Liver (tissue), 9 donors: ENCODE data around the gene KRTAP10-3. TPM values are rescaled to one million over a fixed set of nuclear protein-coding genes. Genes with fewer than 3 reads are reported as not detected.

Source experiments
- DNase-seq: peaks from one replicate; pipeline ENCODE4 v3.0.0-alpha.2; 2017; ENCODE audit warnings: low spot score
- H3K27ac ChIP-seq, 2 donors: one replicate each; pipeline ENCODE4 v1.7.0; 2013; ENCODE audit warnings: inconsistent platforms in 2 of 2, low read length in 2 of 2, control low read depth in 1 of 2, low read depth in 1 of 2, mild to moderate bottlenecking in 1 of 2
- H3K27me3 ChIP-seq, 4 donors: one replicate each; pipeline versions ENCODE4 v1.6.1 to v1.7.0; 2013; ENCODE audit warnings: low read length in 3 of 4, inconsistent platforms in 1 of 4, mild to moderate bottlenecking in 1 of 4, moderate library complexity in 1 of 4; ENCODE audit not compliant: control insufficient read depth in 4 of 4, insufficient read depth in 4 of 4
- H3K36me3 ChIP-seq, 4 donors: one replicate each; pipeline versions ENCODE4 v1.6.1 to v1.7.0; 2013; ENCODE audit warnings: low read length in 3 of 4, mild to moderate bottlenecking in 3 of 4, low read depth in 1 of 4, moderate library complexity in 1 of 4; ENCODE audit not compliant: control insufficient read depth in 4 of 4, insufficient read depth in 3 of 4
- H3K4me1 ChIP-seq, 4 donors: one replicate each; pipeline versions ENCODE4 v1.6.1 to v1.7.0; 2013; ENCODE audit warnings: low read length in 3 of 4, mild to moderate bottlenecking in 3 of 4, moderate library complexity in 1 of 4; ENCODE audit not compliant: control insufficient read depth in 4 of 4, insufficient read depth in 4 of 4
- H3K4me3 ChIP-seq, 3 donors: one replicate each; pipeline versions ENCODE4 v1.6.1 to v1.7.0; 2013; ENCODE audit warnings: low read length in 3 of 3, control low read depth in 1 of 3, low read depth in 1 of 3, mild to moderate bottlenecking in 1 of 3
- H3K9ac ChIP-seq, 2 donors: one replicate each; pipeline ENCODE4 v1.7.0; 2013; ENCODE audit warnings: low read length in 2 of 2, mild to moderate bottlenecking in 2 of 2, moderate library complexity in 2 of 2, control low read depth in 1 of 2, low read depth in 1 of 2
- H3K9me3 ChIP-seq, 4 donors: one replicate each; pipeline versions ENCODE4 v1.6.1 to v1.7.0; 2013; ENCODE audit warnings: low read length in 3 of 4; ENCODE audit not compliant: control insufficient read depth in 4 of 4
- FOXA1 ChIP-seq: IDR thresholded peaks from 2 replicates; pipeline ENCODE4 v1.6.1; 2016; ENCODE audit warnings: antibody characterized with exemption
- FOXA2 ChIP-seq: IDR thresholded peaks from 2 replicates; pipeline ENCODE4 v1.6.1; 2016; ENCODE audit warnings: antibody characterized with exemption
- GABPA ChIP-seq, 2 donors: IDR thresholded peaks in 1 of 2; conservative IDR thresholded peaks in 1 of 2; 2 replicates each; pipeline ENCODE4 v1.6.1; 2016; ENCODE audit warnings: antibody characterized with exemption in 2 of 2, mild to moderate bottlenecking in 1 of 2, moderate library complexity in 1 of 2
- HNF4A ChIP-seq, 2 donors: conservative IDR thresholded peaks; 2 replicates each; pipeline ENCODE4 v1.6.1; 2016; ENCODE audit warnings: antibody characterized with exemption in 2 of 2, mild to moderate bottlenecking in 2 of 2
- HNF4G ChIP-seq: IDR thresholded peaks from 2 replicates; pipeline ENCODE4 v1.6.1; 2016; ENCODE audit warnings: antibody characterized with exemption
- JUND ChIP-seq, 2 donors: IDR thresholded peaks; 2 replicates each; pipeline ENCODE4 v1.6.1; 2016; ENCODE audit warnings: antibody characterized with exemption in 2 of 2
- NR2F2 ChIP-seq: IDR thresholded peaks from 2 replicates; pipeline ENCODE4 v1.6.1; 2016; ENCODE audit warnings: antibody characterized with exemption
- RAD21 ChIP-seq, 2 donors: IDR thresholded peaks; 2 replicates each; pipeline ENCODE4 v1.6.1; 2016; ENCODE audit warnings: antibody characterized with exemption in 2 of 2, mild to moderate bottlenecking in 2 of 2
- RXRA ChIP-seq, 2 donors: IDR thresholded peaks; 2 replicates each; pipeline ENCODE4 v1.6.1; 2017 to 2018; ENCODE audit warnings: antibody characterized with exemption in 2 of 2, mild to moderate bottlenecking in 1 of 2
- SP1 ChIP-seq: IDR thresholded peaks from 2 replicates; pipeline ENCODE4 v1.6.1; 2018; ENCODE audit warnings: antibody characterized with exemption, mild to moderate bottlenecking
- TAF1 ChIP-seq: conservative IDR thresholded peaks from 2 replicates; pipeline ENCODE4 v1.6.1; 2016; ENCODE audit warnings: antibody characterized with exemption, mild to moderate bottlenecking
- YY1 ChIP-seq: IDR thresholded peaks from 2 replicates; pipeline ENCODE4 v1.6.1; 2016; ENCODE audit warnings: antibody characterized with exemption, mild to moderate bottlenecking
- WGBS: extraction: QIAGEN DNeasy Blood & Tissue Kit; methylation state at CpG from one replicate; pipeline ENCODE4 v1.1.7; 2013; 5-methylcytosine and 5-hydroxymethylcytosine counted together
- polyA plus RNA-seq, 2 donors: library from polyadenylated mRNA; stranded (reverse) in 1 of 2; unstranded in 1 of 2; fragments of 200-250 nt in 1 of 2; fragments of >200 nt in 1 of 2; fragmentation: Nextera tagmentation in 1 of 2; extraction: Ambion mirVana in 1 of 2; gene quantifications; one replicate each; pipeline versions ENCODE4 v1.2.1 to v1.2.3, GENCODE V29; 2013 to 2015
- total RNA-seq, 2 donors: library from RNA; depleted of rRNA; stranded (reverse); fragments of >200 nt; gene quantifications; one replicate each; pipeline ENCODE4 v1.2.3, GENCODE V29; 2014
- TF ChIP-seq, protein P1 (sequence below): IDR thresholded peaks from 2 replicates; pipeline ENCODE4 v1.6.1; 2016; ENCODE audit warnings: antibody characterized with exemption
- TF ChIP-seq, protein P2 (sequence below): fragments of 150-350 bp; IDR thresholded peaks from 2 replicates; pipeline ENCODE4 v1.5.1; 2017; ENCODE audit warnings: improper control_type of control experiment, low read depth, low read length; ENCODE audit not compliant: missing input control
- TF ChIP-seq, protein P3 (sequence below): IDR thresholded peaks from 2 replicates; pipeline ENCODE4 v1.6.1; 2016; ENCODE audit warnings: antibody characterized with exemption
- donor health status: healthy.
- donor health status: healthy.
- donor health status: healthy.
- donor health status: healthy.
- donor health status: healthy.

Gene KRTAP10-3
- total and polyA plus RNA-seq, 4 donors: not detected

DNA sequence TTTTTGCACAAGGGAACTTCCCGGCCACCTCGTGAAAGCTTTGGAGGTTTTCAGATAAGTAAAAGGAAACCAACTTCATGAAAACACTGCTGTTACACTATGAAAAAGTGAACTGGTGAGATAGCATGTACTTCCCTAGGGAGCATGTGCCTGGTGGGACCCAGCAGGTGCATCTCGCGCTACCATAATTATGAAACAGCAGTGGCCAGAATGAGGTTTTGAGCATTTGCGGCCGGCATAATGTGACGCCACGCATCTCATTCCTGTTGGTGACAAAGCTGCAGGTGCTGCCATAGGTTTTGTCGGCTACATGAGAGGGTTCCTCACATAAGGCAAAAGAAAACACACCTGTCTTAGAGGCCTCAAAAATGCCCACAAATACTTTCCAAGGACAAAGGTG is 1.7 kb downstream of the KRTAP10-3 start:
- 78% methylated on average over 9 of the region's 9 CpGs for WGBS
- Histone ChIP-seq H3K4me1 (peaks cover 0 to 4% (median 0%) of the 10 kb centered on the region in 4 donors), H3K4me3 (no peak overlapping the region), H3K9ac (no peak overlapping the region), H3K36me3 (no peaks in the 10 kb centered on the region), H3K9me3 (no peaks in the 10 kb centered on the region), H3K27me3 (no peaks in the 10 kb centered on the region), H3K27ac (no peak overlapping the region)
- TF ChIP-seq YY1: no peak
- TF ChIP-seq, protein P1, sequence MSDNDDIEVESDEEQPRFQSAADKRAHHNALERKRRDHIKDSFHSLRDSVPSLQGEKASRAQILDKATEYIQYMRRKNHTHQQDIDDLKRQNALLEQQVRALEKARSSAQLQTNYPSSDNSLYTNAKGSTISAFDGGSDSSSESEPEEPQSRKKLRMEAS: no peak
- peak; percentile 19 for DNase-seq

DNA sequence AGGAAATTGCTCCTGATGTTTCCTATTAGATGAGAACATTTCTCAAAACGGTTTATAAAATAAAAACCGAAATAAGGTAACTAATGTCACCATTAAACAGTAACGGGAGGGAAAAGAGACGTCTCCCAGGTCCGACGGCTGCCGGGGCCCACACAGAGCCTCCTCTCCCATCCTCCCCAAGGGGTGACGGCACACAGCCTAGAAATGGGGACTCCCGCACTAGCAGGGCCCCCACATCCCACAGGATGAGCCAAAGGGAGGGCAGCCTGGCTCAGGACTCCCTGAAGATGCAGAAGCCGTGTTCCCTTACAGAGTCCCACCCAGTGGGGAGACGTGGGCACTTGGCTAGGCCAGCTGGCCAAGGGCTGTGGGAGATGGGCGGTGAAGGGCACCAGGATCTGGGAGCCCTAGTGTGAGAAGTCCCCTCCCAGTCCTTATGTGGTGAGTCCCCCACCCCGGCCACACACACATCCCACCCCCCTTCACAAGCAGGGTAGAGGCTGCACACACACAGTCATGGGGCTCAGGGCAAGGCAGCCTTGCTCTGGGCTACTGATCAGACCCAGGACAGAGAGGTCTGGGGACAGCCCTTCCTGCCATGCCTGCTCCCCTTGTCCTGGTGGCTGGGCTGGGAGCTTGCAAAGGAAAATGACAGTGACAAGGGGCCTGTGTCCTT is 3.3 kb downstream of the KRTAP10-3 start:
- Histone ChIP-seq H3K9me3 (no peaks in the 10 kb centered on the region), H3K36me3 (no peaks in the 10 kb centered on the region), H3K9ac (no peak overlapping the region), H3K4me1 (peaks cover 0 to 4% (median 0%) of the 10 kb centered on the region in 4 donors), H3K27me3 (no peaks in the 10 kb centered on the region), H3K27ac (no peak overlapping the region), H3K4me3 (no peak overlapping the region)
- 86% methylated on average over 13 of the region's 13 CpGs for WGBS
- TF ChIP-seq HNF4G: no peak
- TF ChIP-seq TAF1: no peak
- no peak for TF ChIP-seq FOXA1
- TF ChIP-seq, protein P2, sequence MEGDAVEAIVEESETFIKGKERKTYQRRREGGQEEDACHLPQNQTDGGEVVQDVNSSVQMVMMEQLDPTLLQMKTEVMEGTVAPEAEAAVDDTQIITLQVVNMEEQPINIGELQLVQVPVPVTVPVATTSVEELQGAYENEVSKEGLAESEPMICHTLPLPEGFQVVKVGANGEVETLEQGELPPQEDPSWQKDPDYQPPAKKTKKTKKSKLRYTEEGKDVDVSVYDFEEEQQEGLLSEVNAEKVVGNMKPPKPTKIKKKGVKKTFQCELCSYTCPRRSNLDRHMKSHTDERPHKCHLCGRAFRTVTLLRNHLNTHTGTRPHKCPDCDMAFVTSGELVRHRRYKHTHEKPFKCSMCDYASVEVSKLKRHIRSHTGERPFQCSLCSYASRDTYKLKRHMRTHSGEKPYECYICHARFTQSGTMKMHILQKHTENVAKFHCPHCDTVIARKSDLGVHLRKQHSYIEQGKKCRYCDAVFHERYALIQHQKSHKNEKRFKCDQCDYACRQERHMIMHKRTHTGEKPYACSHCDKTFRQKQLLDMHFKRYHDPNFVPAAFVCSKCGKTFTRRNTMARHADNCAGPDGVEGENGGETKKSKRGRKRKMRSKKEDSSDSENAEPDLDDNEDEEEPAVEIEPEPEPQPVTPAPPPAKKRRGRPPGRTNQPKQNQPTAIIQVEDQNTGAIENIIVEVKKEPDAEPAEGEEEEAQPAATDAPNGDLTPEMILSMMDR: no peak
- TF ChIP-seq NR2F2: no peak
- no peak for TF ChIP-seq FOXA2
- TF ChIP-seq JUND (IDR thresholded peaks at IDR 0.05): no peak
- no peak for TF ChIP-seq RAD21 (IDR thresholded peaks at IDR 0.05)
- TF ChIP-seq GABPA (IDR thresholded peaks at IDR 0.05 in 1 of 2, conservative IDR thresholded peaks at IDR 0.05 in 1 of 2): no peak
- no peak for TF ChIP-seq SP1
- peak; percentile 23 for DNase-seq

DNA sequence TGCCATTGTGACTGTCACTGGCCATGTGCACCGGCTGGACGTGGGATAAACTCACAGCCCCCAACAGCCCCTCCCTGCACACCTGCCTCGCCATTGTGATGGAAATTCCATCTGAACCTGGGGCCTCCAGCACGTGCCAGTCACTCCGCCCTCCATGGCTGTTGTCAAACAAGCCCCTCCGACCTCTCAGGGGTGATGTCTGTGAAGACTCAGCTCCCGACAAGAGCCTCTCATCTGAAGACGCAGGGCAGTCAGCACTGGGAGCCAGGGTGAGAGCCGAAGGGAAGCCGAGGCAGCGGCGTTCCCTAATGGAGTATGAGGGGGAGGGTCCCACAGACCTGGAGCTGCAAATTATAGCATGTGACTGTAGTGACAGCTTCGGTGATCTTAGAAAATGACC is 5.9 kb downstream of the KRTAP10-3 start:
- DNase-seq: peak; percentile 22
- Histone ChIP-seq H3K4me3 (no peak overlapping the region), H3K9me3 (no peaks in the 10 kb centered on the region), H3K27me3 (peaks cover 0 to 2% (median 0%) of the 10 kb centered on the region in 4 donors), H3K36me3 (no peaks in the 10 kb centered on the region), H3K4me1 (peaks cover 0 to 2% (median 0%) of the 10 kb centered on the region in 4 donors), H3K27ac (no peak overlapping the region), H3K9ac (no peak overlapping the region)
- TF ChIP-seq, protein P3, sequence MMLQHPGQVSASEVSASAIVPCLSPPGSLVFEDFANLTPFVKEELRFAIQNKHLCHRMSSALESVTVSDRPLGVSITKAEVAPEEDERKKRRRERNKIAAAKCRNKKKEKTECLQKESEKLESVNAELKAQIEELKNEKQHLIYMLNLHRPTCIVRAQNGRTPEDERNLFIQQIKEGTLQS: no peak
- no peak for TF ChIP-seq FOXA2
- TF ChIP-seq SP1: no peak
- no peak for TF ChIP-seq RXRA (IDR thresholded peaks at IDR 0.05)
- no peak for TF ChIP-seq RAD21 (IDR thresholded peaks at IDR 0.05)
- TF ChIP-seq, protein P1: no peak
- TF ChIP-seq HNF4A (conservative IDR thresholded peaks at IDR 0.05): no peak
- TF ChIP-seq, protein P2: no peak
- 78% methylated on average over 13 of the region's 13 CpGs for WGBS
